Astrocyte (in vitro differentiated cells and primary cell): Measurements from ENCODE around the gene USP40. TPM values are rescaled to one million over a fixed set of nuclear protein-coding genes. Genes with fewer than 3 reads are reported as not detected.

Experiments
- DNase-seq: peaks from one replicate; pipeline ENCODE4 v3.0.0-alpha.2; 2010; ENCODE audit warnings: low read depth
- FAIRE-seq: peaks from 2 replicates; lab custom pipeline; 2011; peaks lifted over from hg19 to GRCh38; lab: Jason Lieb, UNC
- H2AFZ ChIP-seq: 2 replicates; pipeline ENCODE4 v1.6.0; 2012; ENCODE audit warnings: low read depth, low read length, inconsistent platforms
- H3K27ac ChIP-seq: 2 replicates; pipeline ENCODE4 v1.5.1; 2011; ENCODE audit warnings: low read depth, low read length, inconsistent platforms
- H3K27me3 ChIP-seq: 2 replicates; pipeline ENCODE4 v1.6.0; 2011; ENCODE audit warnings: low read length, inconsistent platforms; ENCODE audit not compliant: insufficient read depth
- H3K36me3 ChIP-seq: 2 replicates; pipeline ENCODE4 v1.5.1; 2011; ENCODE audit warnings: low read length, inconsistent platforms; ENCODE audit not compliant: insufficient read depth
- H3K4me1 ChIP-seq: 2 replicates; pipeline ENCODE4 v1.5.1; 2011; ENCODE audit warnings: low read length, inconsistent platforms; ENCODE audit not compliant: insufficient read depth
- H3K4me2 ChIP-seq: 2 replicates; pipeline ENCODE4 v1.6.0; 2012; ENCODE audit warnings: low read length, inconsistent platforms
- H3K4me3 ChIP-seq: 2 replicates; pipeline ENCODE4 v1.5.1; 2011; ENCODE audit warnings: low read depth, mild to moderate bottlenecking, low read length, inconsistent platforms; ENCODE audit not compliant: insufficient read depth
- H3K79me2 ChIP-seq: 2 replicates; pipeline ENCODE4 v1.6.0; 2012; ENCODE audit warnings: mild to moderate bottlenecking, low read length, inconsistent platforms; ENCODE audit not compliant: insufficient read depth
- H3K9ac ChIP-seq: 2 replicates; pipeline ENCODE4 v1.6.0; 2012; ENCODE audit warnings: mild to moderate bottlenecking, low read length, inconsistent platforms
- H3K9me3 ChIP-seq: 2 replicates; pipeline ENCODE4 v1.5.1; 2012; ENCODE audit warnings: low read depth, mild to moderate bottlenecking, low read length, inconsistent platforms; ENCODE audit not compliant: insufficient read depth
- H4K20me1 ChIP-seq: 2 replicates; pipeline ENCODE4 v1.6.0; 2012; ENCODE audit warnings: low read length, inconsistent platforms; ENCODE audit not compliant: insufficient read depth
- H3K27ac Mint-ChIP-seq: one replicate; pipeline ENCODE4 v1.8.0; 2021; ENCODE audit warnings: mild to moderate bottlenecking, mixed read lengths; ENCODE audit not compliant: unreplicated experiment
- H3K27me3 Mint-ChIP-seq: one replicate; pipeline ENCODE4 v1.8.0; 2021; ENCODE audit warnings: low read depth, mixed read lengths; ENCODE audit not compliant: unreplicated experiment
- H3K36me3 Mint-ChIP-seq: one replicate; pipeline ENCODE4 v1.8.0; 2021; ENCODE audit warnings: low read depth, mixed read lengths; ENCODE audit not compliant: unreplicated experiment
- H3K4me1 Mint-ChIP-seq: one replicate; pipeline ENCODE4 v1.8.0; 2021; ENCODE audit warnings: low read depth, mixed read lengths; ENCODE audit not compliant: unreplicated experiment
- H3K4me3 Mint-ChIP-seq: one replicate; pipeline ENCODE4 v1.8.0; 2021; ENCODE audit warnings: mild to moderate bottlenecking, moderate library complexity, mixed read lengths; ENCODE audit not compliant: unreplicated experiment
- H3K9me3 Mint-ChIP-seq: one replicate; pipeline ENCODE4 v1.8.0; 2021; ENCODE audit warnings: mild to moderate bottlenecking, mixed read lengths; ENCODE audit not compliant: unreplicated experiment
- CTCF ChIP-seq: IDR thresholded peaks from 2 replicates; pipeline ENCODE4 v1.5.1; 2011; ENCODE audit warnings: low read depth, mild to moderate bottlenecking, inconsistent platforms, low read length, moderate library complexity; ENCODE audit not compliant: insufficient read depth
- EZH2 ChIP-seq: IDR thresholded peaks from 2 replicates; pipeline ENCODE4 v1.6.1; 2012; ENCODE audit warnings: mild to moderate bottlenecking, low read length, inconsistent platforms; ENCODE audit not compliant: insufficient read depth
- total RNA-seq: library from RNA; stranded (reverse); gene quantifications from 2 replicates; pipeline ENCODE4 v1.2.1, GENCODE V29; 2021

USP40 gene
- total RNA-seq, 1 donor from 2014 or later, result 25.4 TPM

- H3K36me3 Mint-ChIP-seq, result peaks cover 13% of the 10 kb centered on the region
- H3K27me3 ChIP-seq, result no peaks in the 10 kb centered on the region
- no peaks in the 10 kb centered on the region for H3K9me3 Mint-ChIP-seq
- H3K4me3 Mint-ChIP-seq, result no peak overlapping the region
- H2AFZ ChIP-seq, result no peak overlapping the region
- no peaks in the 10 kb centered on the region for H3K4me1 Mint-ChIP-seq
- peaks cover 6% of the 10 kb centered on the region for H3K36me3 ChIP-seq
- H3K9ac ChIP-seq, result no peak overlapping the region
- H4K20me1 ChIP-seq, result no peaks in the 10 kb centered on the region
- no peaks in the 10 kb centered on the region for H3K9me3 ChIP-seq
- no peak overlapping the region for H3K27ac ChIP-seq
- H3K79me2 ChIP-seq, result no peaks in the 10 kb centered on the region
- no peak for TF ChIP-seq EZH2
- no peak for TF ChIP-seq CTCF
- no peak for DNase-seq
- peaks cover 4% of the 10 kb centered on the region for H3K4me1 ChIP-seq
- H3K27me3 Mint-ChIP-seq, result no peaks in the 10 kb centered on the region
- no peak overlapping the region for H3K27ac Mint-ChIP-seq
- H3K4me2 ChIP-seq, result no peak overlapping the region
- no peak overlapping the region for H3K4me3 ChIP-seq
- no peak for FAIRE-seq
Observed at GRCh38 chr2:233477548-233478433, 88.8 kb downstream of the USP40 start.

DNA sequence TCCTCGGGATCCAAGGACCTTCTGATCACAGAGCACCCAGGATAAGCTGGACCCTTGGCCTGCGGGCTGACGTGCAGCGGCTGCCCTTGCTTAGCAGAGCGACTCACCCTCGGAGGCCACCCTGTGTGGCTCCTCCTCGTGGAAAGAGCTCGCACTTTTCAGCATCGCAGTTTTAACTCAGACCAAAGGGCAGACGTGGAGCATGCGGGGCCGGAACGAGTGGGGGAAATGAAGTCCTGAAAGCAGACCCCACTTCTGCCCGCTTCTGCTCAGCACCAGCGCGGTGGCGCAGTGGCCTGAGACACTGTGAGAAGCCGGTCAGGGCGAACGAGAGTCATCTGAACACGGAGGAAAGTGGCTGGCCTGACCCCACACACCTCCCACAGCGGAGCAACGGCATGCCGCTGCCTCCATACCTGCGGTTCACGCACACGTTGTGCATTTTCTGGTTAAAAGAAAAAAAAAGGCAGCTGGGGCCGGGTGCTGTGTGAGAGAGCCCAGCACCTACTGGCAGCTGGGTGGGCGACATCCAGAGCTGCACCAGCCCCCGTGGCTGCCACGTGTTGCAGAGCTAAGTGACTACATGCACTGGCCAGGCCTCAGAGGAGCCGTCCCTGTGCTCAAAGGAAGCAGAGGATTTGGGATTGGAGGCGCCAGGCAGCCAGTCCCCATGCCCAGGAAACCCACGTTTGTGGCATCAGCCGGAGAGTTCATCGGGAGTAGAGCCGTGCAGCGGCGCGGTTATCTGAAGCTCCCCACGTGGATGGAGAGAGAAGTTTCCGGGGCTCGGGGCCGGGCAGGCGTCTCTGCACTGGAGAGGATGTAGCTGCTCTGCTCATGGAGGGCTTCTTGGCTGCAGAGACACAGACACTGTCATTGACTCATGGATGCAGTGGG is 89.7 kb downstream of the USP40 start:
- H3K4me1 ChIP-seq, result peaks cover 4% of the 10 kb centered on the region
- no peaks in the 10 kb centered on the region for H3K9me3 Mint-ChIP-seq
- no peaks in the 10 kb centered on the region for H3K9me3 ChIP-seq
- TF ChIP-seq CTCF, result no peak
- no peak for TF ChIP-seq EZH2
- peaks cover 18% of the 10 kb centered on the region for H3K36me3 Mint-ChIP-seq
- H3K27ac Mint-ChIP-seq, result no peak overlapping the region
- DNase-seq (no peak), FAIRE-seq (no peak)
- no peak overlapping the region for H3K27ac ChIP-seq
- H3K4me3 ChIP-seq, result no peak overlapping the region
- H3K79me2 ChIP-seq, result no peaks in the 10 kb centered on the region
- no peak overlapping the region for H2AFZ ChIP-seq
- no peaks in the 10 kb centered on the region for H3K27me3 ChIP-seq
- H3K36me3 ChIP-seq, result peaks cover 6% of the 10 kb centered on the region
- H3K4me3 Mint-ChIP-seq, result no peak overlapping the region
- no peak overlapping the region for H3K9ac ChIP-seq
- H3K4me1 Mint-ChIP-seq, result no peaks in the 10 kb centered on the region
- H3K4me2 ChIP-seq, result no peak overlapping the region
- H4K20me1 ChIP-seq, result no peaks in the 10 kb centered on the region
- no peaks in the 10 kb centered on the region for H3K27me3 Mint-ChIP-seq
